ENCODE results near the gene CACNA2D1.

The CACNA2D1 gene

DNA sequence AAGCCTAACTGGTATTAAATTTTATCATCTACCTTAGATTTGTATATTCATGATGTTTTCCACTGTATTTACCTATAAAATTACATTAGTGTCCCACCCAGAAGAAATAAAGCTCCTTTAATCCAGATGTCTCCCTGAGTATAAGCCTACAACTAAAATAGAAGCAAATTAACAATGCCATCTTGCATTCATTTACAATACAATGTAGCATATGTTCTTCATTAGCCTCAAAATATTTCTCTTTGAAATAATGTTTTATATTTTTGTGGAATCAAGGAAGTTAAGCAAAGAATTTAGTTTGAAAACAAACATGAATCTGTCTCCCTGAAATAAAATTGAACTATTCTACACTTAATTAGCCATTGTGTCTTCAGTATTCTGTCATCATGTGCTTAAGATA lies 112.3 kb downstream of the CACNA2D1 start:
- no peak for DNase-seq

DNA sequence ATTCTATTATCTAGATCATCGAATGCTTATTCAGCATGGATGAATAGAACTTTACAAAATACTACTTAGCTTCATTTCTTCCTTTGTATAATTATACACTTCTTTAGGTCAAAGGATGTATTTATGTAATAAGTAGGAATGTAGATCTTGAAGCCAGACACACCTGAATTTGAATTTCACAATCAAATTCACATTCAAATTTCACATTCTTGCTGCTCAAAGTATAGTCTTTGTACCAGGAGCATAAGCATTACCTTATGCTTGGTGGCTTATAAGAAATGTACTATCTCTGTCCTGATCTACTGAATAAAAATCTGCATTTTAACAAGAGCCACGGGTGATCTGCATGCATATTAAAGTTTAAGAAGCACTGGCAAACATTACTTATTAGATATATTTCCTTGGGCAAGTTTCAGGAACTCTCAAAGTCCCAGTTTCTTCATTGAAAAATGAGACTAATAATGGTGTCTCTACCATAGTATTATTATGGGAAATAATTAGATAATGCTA lies 112.8 kb downstream of the CACNA2D1 start:
- no peak for DNase-seq

DNA sequence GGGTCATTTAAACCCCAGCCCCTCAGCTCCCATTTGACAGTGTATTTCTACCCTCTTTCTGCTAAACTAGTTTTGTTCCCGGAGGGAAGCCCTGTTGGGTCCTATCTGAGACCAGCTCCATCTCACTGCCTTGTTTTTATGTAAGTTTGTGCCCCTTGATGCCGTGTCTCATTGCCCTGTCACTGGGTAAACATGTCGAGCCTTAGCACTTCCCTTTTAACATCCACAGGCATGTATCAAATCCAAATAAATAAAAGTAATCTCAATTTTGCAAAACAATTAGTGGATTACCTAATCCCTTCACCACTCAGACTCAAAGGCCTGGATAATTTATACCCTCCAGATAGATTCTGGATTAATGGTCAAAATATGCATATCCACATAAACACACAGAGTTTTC lies 115.7 kb downstream of the CACNA2D1 start:
- no peak for DNase-seq

DNA sequence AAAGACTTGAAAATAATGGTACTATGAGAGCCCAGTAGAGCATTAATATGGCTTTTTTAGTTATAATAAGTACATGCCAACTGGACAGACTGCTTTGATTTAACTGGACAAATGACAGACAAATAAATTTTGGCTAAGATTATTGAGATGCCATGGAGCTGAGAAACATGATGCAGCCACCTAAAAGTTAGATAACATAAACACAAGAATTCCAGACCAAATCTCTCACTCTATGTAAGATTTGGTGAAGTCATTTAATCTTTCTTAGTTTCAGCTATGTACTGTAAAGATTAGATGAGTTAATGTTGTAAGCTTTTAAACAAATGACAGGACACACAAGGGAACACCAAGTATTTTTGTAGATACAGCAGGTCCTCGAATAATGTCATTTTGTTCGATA lies 118.2 kb downstream of the CACNA2D1 start:
- no peak for DNase-seq

DNA sequence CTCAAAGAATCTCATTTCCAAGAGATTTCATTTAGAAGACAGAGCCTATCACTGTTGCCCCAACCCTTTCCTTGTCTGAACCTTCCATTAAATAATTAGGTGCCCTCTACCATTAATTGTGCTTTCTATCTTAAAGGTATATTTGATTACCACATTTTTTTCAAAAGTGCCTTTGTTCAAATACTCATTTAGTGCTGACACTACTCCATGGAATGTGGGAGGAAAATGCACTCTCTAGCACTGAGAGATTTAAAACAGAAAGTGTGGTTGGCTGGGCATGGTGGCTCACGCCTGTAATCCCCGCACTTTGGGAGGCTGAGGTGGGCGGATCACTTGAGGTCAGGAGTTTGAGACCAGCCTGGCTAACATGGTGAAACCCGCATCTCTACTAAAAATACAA lies 119.8 kb downstream of the CACNA2D1 start:
- DNase-seq: no peak

DNA sequence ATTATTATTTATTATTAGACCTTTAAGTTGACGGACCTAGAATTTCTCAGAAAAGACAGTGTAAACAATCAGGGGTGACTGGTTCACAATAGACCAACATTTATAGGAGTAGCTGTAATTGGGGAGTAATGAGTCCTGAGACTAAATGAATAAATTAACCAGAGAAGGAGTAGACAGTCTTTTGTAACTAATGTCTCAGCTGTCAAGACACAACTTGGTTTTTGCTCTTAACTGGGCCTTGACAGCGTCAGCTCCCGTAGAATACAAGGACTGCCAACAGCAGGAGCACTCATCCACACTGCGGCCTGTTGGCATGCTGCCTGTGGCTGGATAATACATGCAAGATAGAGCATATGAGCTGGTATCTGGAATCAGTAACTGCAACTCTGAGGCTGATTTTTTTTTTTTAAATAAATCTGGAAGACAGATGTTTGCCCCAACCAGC lies 123.9 kb downstream of the CACNA2D1 start:
- DNase-seq: no peak

DNA sequence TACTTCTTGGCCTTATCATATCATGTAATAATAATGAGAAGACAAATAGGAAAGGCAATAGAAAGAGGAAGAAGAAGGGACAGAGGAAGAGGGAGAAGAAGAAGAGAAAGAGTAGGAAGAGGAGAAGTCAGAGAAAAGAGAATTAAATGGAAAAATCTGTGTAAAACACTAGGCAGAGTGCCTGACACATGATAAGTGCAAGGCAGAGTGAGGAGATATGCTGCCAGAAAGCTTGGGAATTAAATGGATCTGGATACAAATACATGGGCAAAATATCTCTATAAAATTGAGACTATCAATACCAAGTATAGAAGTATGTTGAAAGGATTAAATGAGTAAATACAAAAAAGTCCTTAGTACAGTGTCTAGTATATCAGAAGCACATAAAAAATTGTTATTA lies 124.8 kb downstream of the CACNA2D1 start:
- DNase-seq: no peak

DNA sequence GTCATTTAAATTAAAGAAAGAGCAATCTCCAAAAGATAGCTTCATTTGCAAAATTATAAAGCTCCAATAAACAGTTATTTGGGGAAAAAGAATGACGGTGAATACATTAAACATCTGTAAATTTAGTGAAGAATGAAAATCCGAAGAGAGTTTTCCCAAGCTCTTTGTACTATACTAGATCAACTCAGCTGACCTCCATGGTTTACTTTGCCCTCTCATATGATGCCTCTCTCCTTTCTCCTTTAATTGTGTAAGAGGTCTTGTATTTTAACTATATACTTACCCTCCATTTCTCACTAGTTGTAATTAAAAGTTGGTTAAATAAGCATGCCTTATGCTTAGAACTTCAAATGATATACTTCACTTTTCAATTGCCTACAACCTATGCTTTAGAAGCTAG lies 125.8 kb downstream of the CACNA2D1 start:
- no peak for DNase-seq

DNA sequence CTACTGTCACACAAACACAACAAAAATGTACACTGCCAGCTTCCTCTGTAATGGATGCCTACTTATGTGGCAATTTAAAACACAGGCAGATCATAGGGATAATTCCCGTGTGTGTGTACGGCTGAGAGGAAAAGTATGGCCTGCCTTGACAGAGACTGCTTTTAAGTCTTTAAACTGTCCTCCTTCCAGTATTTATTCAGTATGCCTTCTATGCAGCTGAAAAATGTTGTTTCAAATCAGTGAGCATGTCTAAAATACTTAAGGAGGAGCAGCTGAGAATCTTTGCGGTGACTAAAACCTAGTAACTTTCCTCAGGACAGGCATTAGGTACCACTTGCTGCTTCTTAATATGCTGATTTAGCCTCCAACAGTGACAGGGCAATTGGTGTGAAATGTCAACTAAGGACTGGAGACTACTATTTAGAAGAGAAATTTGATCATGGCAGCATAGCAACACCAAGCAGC lies 126.3 kb downstream of the CACNA2D1 start:
- no peak for DNase-seq

DNA sequence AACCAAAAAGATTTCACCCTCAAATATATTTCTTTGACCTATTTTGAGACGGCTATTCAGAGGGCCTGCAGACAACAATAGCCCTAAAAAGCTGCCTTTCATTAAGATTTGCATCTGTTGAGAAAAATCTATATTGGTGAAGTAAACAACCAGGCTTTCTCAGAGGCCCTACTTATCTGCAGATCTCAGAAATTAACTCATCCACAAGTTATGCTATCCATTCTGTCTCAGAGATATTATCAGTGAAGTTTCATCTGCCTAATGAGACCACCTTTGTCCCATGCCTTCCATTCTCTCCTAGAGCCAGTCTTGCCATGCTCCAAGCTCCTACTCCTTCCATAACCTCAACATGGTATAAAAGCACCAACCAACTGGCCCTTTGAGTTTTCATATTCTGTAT lies 130.3 kb downstream of the CACNA2D1 start:
- no peak for DNase-seq

DNA sequence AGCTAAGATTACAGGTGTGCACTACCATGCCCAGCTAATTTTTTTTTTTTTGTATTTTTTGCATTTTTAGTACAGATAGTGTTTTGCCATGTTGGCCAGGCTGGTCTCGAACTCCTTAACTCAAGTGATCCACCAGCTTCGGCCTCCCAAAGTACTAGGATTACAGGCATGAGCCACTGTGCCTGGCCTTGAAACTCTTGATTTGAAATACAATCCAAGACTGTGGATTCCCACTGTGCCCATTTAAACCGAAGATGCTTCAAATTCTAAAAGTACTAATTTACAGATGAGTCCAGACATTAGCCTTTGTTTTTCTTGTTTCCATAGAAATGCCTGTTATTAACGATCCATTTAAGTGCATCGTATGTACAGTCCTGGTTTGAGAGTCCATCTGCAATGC lies 130.9 kb downstream of the CACNA2D1 start:
- no peak for DNase-seq

DNA sequence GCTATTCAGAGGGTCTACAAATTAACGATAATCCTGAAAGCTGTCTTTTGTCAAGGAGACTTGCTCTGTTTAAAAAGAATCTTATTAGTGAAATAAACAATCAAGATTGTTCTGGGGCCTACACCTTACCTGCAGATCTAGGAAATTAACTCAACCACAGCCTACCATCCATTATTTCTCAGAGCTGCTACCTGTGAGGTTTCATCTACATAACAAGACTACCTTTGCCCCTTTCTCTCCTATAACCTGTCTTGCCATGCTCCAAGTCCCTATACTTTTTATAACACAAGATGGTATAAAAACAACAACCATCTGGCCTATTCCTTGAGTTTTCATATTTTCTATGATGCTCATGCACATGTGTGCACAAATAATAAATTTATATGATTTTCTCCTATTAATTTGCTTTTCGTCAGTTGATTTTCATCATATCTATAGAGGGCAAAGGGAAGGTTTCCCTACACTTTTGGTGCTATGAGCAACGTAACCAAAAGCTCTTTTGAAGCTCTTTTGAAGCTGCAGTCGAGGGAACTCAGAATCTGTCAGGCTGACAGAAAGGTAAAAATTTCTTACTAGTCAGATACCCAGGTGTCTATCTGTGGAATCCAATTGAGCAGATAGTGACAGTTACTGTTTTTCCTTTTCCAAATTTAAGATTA lies 138.1 kb downstream of the CACNA2D1 start:
- DNase-seq: no peak

DNA sequence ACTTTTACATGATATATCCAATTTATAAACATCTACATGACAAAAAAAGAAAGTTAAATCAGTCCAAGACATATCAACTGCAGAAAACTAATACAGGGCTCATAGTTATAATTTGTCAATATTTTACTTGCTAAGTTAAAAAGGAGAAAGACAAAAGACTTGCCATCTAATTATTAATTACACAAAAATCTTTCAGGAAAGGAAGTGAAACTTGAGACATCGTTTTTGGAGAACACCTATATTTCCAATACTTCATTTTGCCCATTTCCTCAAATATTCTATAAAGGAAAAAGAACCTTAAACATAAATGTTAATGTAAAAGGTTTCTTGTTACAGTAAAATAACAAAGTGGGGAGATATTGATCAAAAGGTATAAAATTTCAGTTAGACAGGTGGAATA lies 148.7 kb downstream of the CACNA2D1 start:
- DNase-seq: no peak

DNA sequence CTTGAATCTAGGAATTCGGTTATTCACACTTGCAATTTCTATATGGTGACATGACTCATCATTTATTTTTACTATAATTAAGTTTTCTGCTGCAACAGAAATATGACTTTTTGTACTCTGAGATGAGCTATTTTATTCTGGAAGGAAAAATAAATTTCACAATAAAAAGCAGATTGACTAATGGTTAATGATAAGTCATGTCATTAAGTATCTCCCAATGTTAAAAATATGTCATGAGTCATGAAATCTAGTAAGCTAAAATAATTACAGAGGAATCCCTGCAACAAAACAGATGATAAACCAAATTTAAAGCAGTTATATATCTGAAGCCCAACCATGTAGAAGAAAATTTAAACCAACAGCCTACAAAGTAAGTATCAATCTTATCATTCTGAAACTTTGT lies 149.2 kb downstream of the CACNA2D1 start:
- DNase-seq: no peak

DNA sequence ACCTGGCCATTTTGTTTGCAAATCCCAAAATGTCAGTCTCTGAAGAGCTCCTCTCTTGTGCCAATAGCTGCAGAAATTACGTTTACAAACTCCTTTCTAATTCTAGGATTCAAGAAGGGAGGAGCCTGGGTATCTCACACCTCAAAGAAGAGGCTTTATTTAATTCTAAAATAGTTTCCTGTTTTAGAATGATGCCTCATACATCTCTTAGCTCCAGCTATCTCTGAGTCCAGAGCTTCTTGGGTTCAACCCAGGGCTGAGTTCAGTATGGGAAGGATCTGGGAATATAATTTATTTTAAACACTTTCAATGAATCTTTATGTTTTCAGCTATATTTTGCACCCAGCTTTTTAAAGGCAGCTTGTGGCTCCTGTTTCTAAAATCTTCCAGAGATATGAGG lies 150.1 kb downstream of the CACNA2D1 start:
- DNase-seq: no peak

DNA sequence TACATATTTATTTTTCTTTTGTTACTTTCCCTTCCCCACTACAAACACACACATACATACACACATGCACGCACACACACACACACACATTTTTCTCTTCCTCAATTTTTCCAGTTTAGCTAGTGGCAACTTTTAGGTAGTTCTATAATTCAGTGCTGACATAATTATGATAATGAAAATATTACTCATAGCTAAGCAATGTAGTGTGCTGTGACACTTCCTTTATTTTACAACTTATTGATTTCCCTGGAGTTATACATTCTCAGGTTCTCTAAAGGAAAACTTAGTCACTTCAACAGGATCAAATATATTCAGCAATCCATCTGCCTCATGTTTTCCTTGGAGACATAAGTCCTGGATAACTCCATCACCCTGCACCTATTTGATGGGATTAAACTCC lies 151.6 kb downstream of the CACNA2D1 start:
- DNase-seq: no peak

DNA sequence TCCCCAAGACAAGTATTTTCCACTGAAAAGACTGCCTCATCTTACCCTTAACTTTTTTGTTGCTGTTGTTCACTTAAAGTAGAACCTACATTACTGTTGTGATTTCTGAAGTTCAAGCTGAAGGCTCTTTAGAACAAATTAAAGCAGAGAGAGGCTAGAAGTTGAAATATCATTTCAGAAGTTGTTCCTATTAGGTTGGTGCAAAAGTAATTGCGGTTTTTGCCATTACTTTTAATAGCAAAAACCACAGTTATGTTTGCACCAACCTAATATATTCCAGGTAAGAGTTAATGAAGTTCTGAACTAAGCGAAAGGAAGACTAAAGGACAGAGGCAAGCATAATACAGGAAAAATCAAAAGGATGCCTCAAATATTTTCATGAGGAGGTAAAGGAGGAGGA lies 153.7 kb downstream of the CACNA2D1 start:
- DNase-seq: no peak

DNA sequence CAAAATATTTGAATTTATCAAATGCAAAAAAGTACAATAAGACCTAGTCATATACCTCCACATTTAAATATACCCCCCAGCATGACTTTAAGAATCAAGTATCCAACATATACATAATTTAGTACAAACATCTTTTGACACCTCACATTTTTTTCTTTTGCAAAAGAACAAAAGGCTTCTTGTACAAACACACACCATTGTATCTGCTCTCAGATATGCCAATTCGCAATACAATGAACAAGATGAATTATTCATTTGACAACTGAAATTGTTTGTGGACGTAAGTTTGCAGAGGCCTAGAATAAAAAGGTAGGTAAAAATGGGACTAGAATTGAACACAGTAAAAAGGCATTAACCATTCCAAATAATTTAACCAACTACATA lies 154.4 kb downstream of the CACNA2D1 start:
- DNase-seq: no peak

DNA sequence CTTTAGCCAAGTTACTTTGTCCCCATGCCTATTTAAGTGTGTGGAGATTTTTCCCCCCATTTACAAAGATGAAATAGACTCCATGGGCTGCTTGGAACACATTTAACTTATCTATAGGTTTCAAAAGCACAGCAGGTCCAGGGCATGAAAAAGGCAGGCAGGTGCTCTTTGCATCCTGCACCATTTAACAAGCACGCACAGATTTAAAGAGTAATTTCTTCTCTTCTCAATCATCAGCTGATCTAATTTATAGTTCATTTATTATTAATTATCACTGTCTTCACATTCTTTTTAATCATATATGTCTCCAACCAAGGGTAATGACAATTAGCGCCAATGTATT lies 156.8 kb downstream of the CACNA2D1 start:
- no peak for DNase-seq

DNA sequence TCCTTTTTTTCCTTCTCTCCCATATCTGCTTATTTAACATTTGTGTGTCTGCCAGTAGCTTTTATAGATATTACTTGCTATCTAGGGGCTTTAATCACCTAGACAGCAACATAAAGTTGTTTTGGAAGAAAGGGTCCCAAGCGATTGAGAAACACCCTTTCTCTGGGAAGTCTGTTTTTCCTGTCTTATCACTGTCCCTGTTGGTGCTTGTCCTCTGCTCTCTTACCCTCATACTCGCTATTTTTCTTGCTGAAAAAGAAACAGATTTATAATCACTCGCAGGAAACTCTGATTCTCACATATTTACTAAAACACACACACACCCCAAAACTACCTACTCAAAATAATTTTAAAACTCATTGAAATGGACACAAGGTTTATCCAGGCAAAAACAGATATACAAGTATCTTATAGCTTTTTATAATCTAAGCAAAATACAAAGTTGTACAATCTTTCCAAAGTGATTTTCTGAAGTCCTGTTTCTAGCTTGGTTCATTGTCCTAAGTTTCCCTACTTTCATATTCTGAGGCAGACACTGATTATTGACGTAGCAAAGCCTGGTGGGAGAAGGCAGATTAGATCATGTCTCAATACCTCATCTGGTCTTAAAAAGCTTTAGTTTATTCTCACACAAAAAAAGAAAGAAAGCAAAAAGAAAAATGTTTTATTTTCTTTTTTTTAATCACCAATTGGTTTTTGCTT lies 157.3 kb downstream of the CACNA2D1 start:
- no peak for DNase-seq

DNA sequence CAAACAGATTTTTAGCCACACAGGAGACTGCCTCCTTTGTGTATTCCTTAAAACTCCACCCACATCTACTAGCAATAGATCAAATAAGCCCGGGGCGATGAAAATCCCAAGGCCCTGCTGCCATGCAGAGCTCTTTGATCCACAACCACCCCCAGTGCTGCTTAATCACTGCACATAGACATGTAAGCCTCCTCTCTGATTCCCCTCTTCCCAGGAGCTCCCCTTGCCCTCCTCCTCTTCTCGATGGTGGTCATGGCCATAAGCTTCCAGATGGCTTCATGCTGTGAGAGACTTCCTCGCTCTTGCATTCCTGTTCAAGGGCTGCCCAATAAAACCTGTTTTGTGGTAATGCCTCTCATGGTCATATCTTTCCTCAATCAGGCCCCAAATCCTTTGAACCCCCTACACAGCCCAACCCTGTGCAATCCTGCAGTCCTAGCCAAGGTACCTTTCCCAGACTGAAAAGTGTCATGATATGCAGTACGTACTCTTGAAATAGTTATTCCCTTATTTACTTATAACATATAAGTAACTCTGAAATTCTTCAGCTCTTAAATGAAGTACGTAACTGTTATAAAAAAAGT lies 158.5 kb downstream of the CACNA2D1 start:
- DNase-seq: no peak

DNA sequence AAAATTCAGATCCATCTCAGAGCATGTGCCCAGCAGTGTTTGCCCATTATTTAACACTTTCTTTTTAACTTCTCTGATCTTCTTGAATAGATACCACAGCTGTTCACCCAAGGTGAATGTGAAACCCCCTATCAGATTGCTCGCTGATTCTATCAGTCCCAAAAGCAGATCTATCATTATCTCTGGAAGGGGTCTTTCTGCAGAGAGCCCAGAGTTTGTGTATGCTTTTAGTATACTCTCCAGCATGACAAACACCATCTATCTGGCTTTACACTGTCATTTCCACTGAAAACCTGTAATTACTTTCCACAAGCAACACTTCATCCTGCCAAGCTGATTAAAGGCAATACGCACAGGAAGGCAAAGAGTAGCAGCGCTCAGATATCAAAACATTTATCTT lies 168.2 kb downstream of the CACNA2D1 start:
- no peak for DNase-seq

DNA sequence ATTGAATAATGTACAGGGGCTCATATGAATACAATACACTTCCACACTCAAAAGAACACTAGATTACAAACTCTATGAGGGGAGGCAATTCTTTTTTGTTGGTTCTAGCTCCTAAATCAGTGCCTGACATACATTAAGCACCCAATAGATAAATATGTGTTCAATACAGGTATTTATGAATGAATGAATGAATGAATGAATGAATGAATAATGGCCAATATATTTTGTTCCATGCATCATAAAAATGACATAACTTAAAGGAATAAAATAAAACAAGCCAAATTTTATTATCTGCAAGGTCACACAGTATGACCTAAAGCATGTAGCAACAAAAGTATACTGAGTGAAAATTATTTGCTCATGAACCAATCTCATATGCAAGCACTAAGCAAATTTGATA lies 168.9 kb downstream of the CACNA2D1 start:
- DNase-seq: no peak

DNA sequence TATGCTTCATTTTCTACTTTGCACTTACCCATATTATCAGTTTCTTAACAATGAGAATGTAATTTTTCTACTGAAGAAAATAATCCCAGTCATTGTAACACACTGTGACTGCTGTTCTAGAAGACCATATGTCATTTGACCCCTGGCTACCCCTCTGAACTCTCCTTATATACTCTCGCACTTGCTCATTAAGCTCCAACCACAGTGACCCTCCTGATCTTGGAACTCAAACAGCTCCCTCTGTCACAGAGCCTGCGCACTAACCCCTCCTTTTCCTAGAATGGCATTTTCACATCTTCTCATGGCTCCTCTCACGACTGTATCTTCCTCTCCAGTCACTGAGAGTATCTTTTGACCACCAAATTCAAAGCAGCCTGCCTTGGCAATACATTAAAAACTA lies 169.7 kb downstream of the CACNA2D1 start:
- DNase-seq: no peak

All from stimulated activated CD4-positive, alpha-beta T cell treated with anti-CD3 and anti-CD28 coated beads, Interleukin-15, amount 100 ng/mL, for 24 hours (primary cell).